MM.1S (cell line): Measurements from ENCODE around the gene MAGI2.

Experiments
- DNase-seq: peaks from one replicate; pipeline ENCODE4 v3.0.0-alpha.2; 2015
- H2AFZ ChIP-seq: fragments of 300-600 bp; sonication (generic); 2 replicates; pipeline ENCODE4 v1.6.0; 2016; ENCODE audit warnings: antibody characterized with exemption, low read length
- H3F3A ChIP-seq: fragments of 300-600 bp; sonication (generic); 2 replicates; pipeline ENCODE4 v1.6.1; 2016; ENCODE audit warnings: mild to moderate bottlenecking, antibody characterized with exemption, low read length, moderate library complexity, mixed read lengths; ENCODE audit not compliant: insufficient read depth
- H3K27ac ChIP-seq: fragments of 300-600 bp; sonication (generic); 2 replicates; pipeline ENCODE4 v1.5.1; 2016; ENCODE audit warnings: mild to moderate bottlenecking, low read length
- H3K27me3 ChIP-seq: fragments of 300-600 bp; sonication (generic); replicated peaks from 2 replicates; pipeline ENCODE4 v1.6.0; 2016; ENCODE audit warnings: low read length; ENCODE audit not compliant: insufficient read depth
- H3K36me3 ChIP-seq: fragments of 300-600 bp; sonication (generic); replicated peaks from 2 replicates; pipeline ENCODE4 v1.6.1; 2016; ENCODE audit warnings: mild to moderate bottlenecking, low read length, mixed read lengths; ENCODE audit not compliant: insufficient read depth
- H3K4me1 ChIP-seq: fragments of 300-600 bp; sonication (generic); 2 replicates; pipeline ENCODE4 v1.6.1; 2016; ENCODE audit warnings: low read length, mixed read lengths
- H3K4me2 ChIP-seq: fragments of 300-600 bp; sonication (generic); 2 replicates; pipeline ENCODE4 v1.6.0; 2016; ENCODE audit warnings: low read depth, low read length
- H3K4me3 ChIP-seq: fragments of 300-600 bp; sonication (generic); 2 replicates; pipeline ENCODE4 v1.5.1; 2016; ENCODE audit warnings: low read length, mixed read lengths
- H3K79me2 ChIP-seq: fragments of 300-600 bp; sonication (generic); 2 replicates; pipeline ENCODE4 v1.6.1; 2016; ENCODE audit warnings: mixed run types, low read length, mixed read lengths
- H3K9ac ChIP-seq: fragments of 300-600 bp; sonication (generic); 2 replicates; pipeline ENCODE4 v1.6.1; 2016; ENCODE audit warnings: low read length, mixed read lengths
- H3K9me2 ChIP-seq: fragments of 300-600 bp; sonication (generic); replicated peaks from 2 replicates; pipeline ENCODE4 v1.6.1; 2016; ENCODE audit warnings: mild to moderate bottlenecking, low read length, mixed read lengths; ENCODE audit not compliant: insufficient read depth
- H3K9me3 ChIP-seq: fragments of 300-600 bp; sonication (generic); replicated peaks from 2 replicates; pipeline ENCODE4 v1.6.1; 2016; ENCODE audit warnings: mild to moderate bottlenecking, low read length, mixed read lengths; ENCODE audit not compliant: insufficient read depth
- H4K20me1 ChIP-seq: fragments of 300-600 bp; sonication (generic); 2 replicates; pipeline ENCODE4 v1.6.1; 2016; ENCODE audit warnings: mild to moderate bottlenecking, low read length, moderate library complexity, mixed read lengths; ENCODE audit not compliant: insufficient read depth
- CTCF ChIP-seq: fragments of 300-600 bp; sonication (generic); IDR thresholded peaks from 2 replicates; pipeline ENCODE4 v1.5.1; 2016; ENCODE audit warnings: antibody characterized with exemption, low read length, mixed read lengths
- EZH2 ChIP-seq: fragments of 300-600 bp; sonication (generic); optimal IDR thresholded peaks from 2 replicates; pipeline ENCODE3; 2017; ENCODE audit warnings: low read depth, mild to moderate bottlenecking, antibody characterized with exemption, low read length, mixed read lengths
- EZH2phosphoT487 ChIP-seq: fragments of 300-600 bp; sonication (generic); IDR thresholded peaks from 2 replicates; pipeline ENCODE4 v1.6.1; 2018; ENCODE audit warnings: antibody characterized with exemption, low read length

Gene MAGI2

GRCh38 chr7:78165454-78165853 is 1288.0 kb downstream of the MAGI2 start:
- DNase-seq: no peak
- Histone ChIP-seq H3K36me3 (no peaks in the 10 kb centered on the region; the same call in 1 of the 2 replicates), H3F3A (no peaks in the 10 kb centered on the region), H3K79me2 (no peaks in the 10 kb centered on the region), H3K9ac (no peak overlapping the region), H3K27me3 (no peaks in the 10 kb centered on the region), H3K4me3 (no peak overlapping the region), H3K9me2 (no peaks in the 10 kb centered on the region), H3K4me2 (no peak overlapping the region), H3K4me1 (no peaks in the 10 kb centered on the region), H3K27ac (no peak overlapping the region), H4K20me1 (no peaks in the 10 kb centered on the region), H2AFZ (no peak overlapping the region), H3K9me3 (no peaks in the 10 kb centered on the region)
- TF ChIP-seq CTCF: no peak
- TF ChIP-seq EZH2: no peak
- no peak for TF ChIP-seq EZH2phosphoT487

GRCh38 chr7:78164459-78164858 is 1289.0 kb downstream of the MAGI2 start:
- H3K4me1 ChIP-seq: no peaks in the 10 kb centered on the region
- H2AFZ ChIP-seq: no peak overlapping the region
- no peaks in the 10 kb centered on the region for H3K9me2 ChIP-seq
- no peak overlapping the region for H3K4me2 ChIP-seq
- H4K20me1 ChIP-seq: no peaks in the 10 kb centered on the region
- H3K9ac ChIP-seq: no peak overlapping the region
- H3K9me3 ChIP-seq: no peaks in the 10 kb centered on the region
- no peaks in the 10 kb centered on the region for H3F3A ChIP-seq
- no peak for TF ChIP-seq EZH2
- TF ChIP-seq CTCF: no peak
- no peak for TF ChIP-seq EZH2phosphoT487
- no peaks in the 10 kb centered on the region for H3K79me2 ChIP-seq
- H3K36me3 ChIP-seq: no peaks in the 10 kb centered on the region; the same call in 1 of the 2 replicates
- no peak for DNase-seq
- H3K27me3 ChIP-seq: no peaks in the 10 kb centered on the region
- no peak overlapping the region for H3K27ac ChIP-seq
- H3K4me3 ChIP-seq: no peak overlapping the region

GRCh38 chr7:78161781-78162180 is 1291.7 kb downstream of the MAGI2 start:
- Histone ChIP-seq H3F3A (no peaks in the 10 kb centered on the region), H3K9me3 (no peaks in the 10 kb centered on the region), H3K9ac (no peak overlapping the region), H3K36me3 (no peaks in the 10 kb centered on the region), H3K4me2 (no peak overlapping the region), H3K27me3 (no peaks in the 10 kb centered on the region), H4K20me1 (no peaks in the 10 kb centered on the region), H3K4me1 (no peaks in the 10 kb centered on the region), H2AFZ (no peak overlapping the region), H3K79me2 (no peaks in the 10 kb centered on the region), H3K9me2 (no peaks in the 10 kb centered on the region), H3K27ac (no peak overlapping the region), H3K4me3 (no peak overlapping the region)
- no peak for DNase-seq
- TF ChIP-seq EZH2phosphoT487 (no peak), CTCF (no peak), EZH2 (no peak)
